Neural progenitor cell (in vitro differentiated cells): ENCODE data around the gene CSTF3. TPM values are rescaled to one million over a fixed set of nuclear protein-coding genes. Genes with fewer than 3 reads are reported as not detected.
A peak's percentile ranks its signal among the peaks of the same experiment; 100 is the strongest.

Experiments used
- DNase-seq: peaks from one replicate; pipeline ENCODE4 v3.0.0-alpha.2; 2016; ENCODE audit warnings: low spot score
- H2AFZ ChIP-seq: fragments of 200-600 bp; sonication (generic); replicated peaks from 2 replicates; pipeline ENCODE4 v1.6.1; 2016; ENCODE audit warnings: antibody characterized with exemption
- H3F3A ChIP-seq: fragments of 200-600 bp; sonication (generic); 2 replicates; pipeline ENCODE4 v1.6.1; 2016; ENCODE audit warnings: antibody characterized with exemption, low read depth
- H3K27ac ChIP-seq: fragments of 200-600 bp; sonication (generic); 2 replicates; pipeline ENCODE4 v1.5.1; 2016; ENCODE audit warnings: mild to moderate bottlenecking
- H3K27me3 ChIP-seq: fragments of 200-600 bp; sonication (generic); 2 replicates; pipeline ENCODE4 v1.6.1; 2016; ENCODE audit warnings: mild to moderate bottlenecking, moderate library complexity
- H3K36me3 ChIP-seq: fragments of 200-600 bp; sonication (generic); 2 replicates; pipeline ENCODE4 v1.5.1; 2016
- H3K4me1 ChIP-seq: fragments of 200-600 bp; sonication (generic); 2 replicates; pipeline ENCODE4 v1.6.1; 2016; ENCODE audit warnings: mixed run types
- H3K4me2 ChIP-seq: fragments of 200-600 bp; sonication (generic); 2 replicates; pipeline ENCODE4 v1.6.1; 2016
- H3K4me3 ChIP-seq: fragments of 200-600 bp; sonication (generic); 2 replicates; pipeline ENCODE4 v1.5.1; 2016
- H3K79me2 ChIP-seq: fragments of 200-600 bp; sonication (generic); 2 replicates; pipeline ENCODE4 v1.6.1; 2016; ENCODE audit warnings: low read depth
- H3K9ac ChIP-seq: fragments of 200-600 bp; sonication (generic); 2 replicates; pipeline ENCODE4 v1.6.1; 2016
- H3K9me3 ChIP-seq: fragments of 200-600 bp; sonication (generic); 2 replicates; pipeline ENCODE4 v1.5.1; 2016; ENCODE audit warnings: low read depth
- H4K20me1 ChIP-seq: fragments of 200-600 bp; sonication (generic); 2 replicates; pipeline ENCODE4 v1.6.1; 2016; ENCODE audit warnings: low read depth
- H3K27ac Mint-ChIP-seq: 3 replicates; pipeline ENCODE4 v1.8.0; 2021; ENCODE audit warnings: mixed read lengths
- H3K27me3 Mint-ChIP-seq: 2 replicates; pipeline ENCODE4 v1.8.0; 2022; ENCODE audit warnings: low read depth, mild to moderate bottlenecking, inconsistent platforms, moderate library complexity, mixed read lengths; ENCODE audit not compliant: insufficient read depth
- H3K36me3 Mint-ChIP-seq: 3 replicates; pipeline ENCODE4 v1.8.0; 2021; ENCODE audit warnings: mixed read lengths
- H3K4me1 Mint-ChIP-seq: 3 replicates; pipeline ENCODE4 v1.8.0; 2021; ENCODE audit warnings: mixed read lengths
- H3K4me3 Mint-ChIP-seq: 3 replicates; pipeline ENCODE4 v1.8.0; 2021; ENCODE audit warnings: mild to moderate bottlenecking, moderate library complexity, mixed read lengths
- H3K9me3 Mint-ChIP-seq: 3 replicates; pipeline ENCODE4 v1.8.0; 2020; ENCODE audit warnings: mixed read lengths
- EZH2 ChIP-seq: fragments of 200-600 bp; sonication (generic); IDR thresholded peaks from 2 replicates; pipeline ENCODE4 v1.6.1; 2017; ENCODE audit warnings: antibody characterized with exemption, mild to moderate bottlenecking, moderate library complexity
- EZH2phosphoT487 ChIP-seq: fragments of 200-600 bp; sonication (generic); IDR thresholded peaks from 2 replicates; pipeline ENCODE4 v1.6.1; 2017; ENCODE audit warnings: antibody characterized with exemption
- total RNA-seq: library from RNA; depleted of rRNA; stranded (reverse); fragments of >200 nt; gene quantifications from 2 replicates; pipeline ENCODE4 v1.2.3, GENCODE V29; 2015; ENCODE audit warnings: low replicate concordance
- TF ChIP-seq, protein P1 (sequence below): fragments of 200-600 bp; sonication (generic); IDR thresholded peaks from 2 replicates; pipeline ENCODE4 v1.5.1; 2017; ENCODE audit warnings: antibody characterized with exemption, mild to moderate bottlenecking

The CSTF3 gene
- total RNA-seq, 1 donor from 2014 or later = 76.6 TPM

DNA sequence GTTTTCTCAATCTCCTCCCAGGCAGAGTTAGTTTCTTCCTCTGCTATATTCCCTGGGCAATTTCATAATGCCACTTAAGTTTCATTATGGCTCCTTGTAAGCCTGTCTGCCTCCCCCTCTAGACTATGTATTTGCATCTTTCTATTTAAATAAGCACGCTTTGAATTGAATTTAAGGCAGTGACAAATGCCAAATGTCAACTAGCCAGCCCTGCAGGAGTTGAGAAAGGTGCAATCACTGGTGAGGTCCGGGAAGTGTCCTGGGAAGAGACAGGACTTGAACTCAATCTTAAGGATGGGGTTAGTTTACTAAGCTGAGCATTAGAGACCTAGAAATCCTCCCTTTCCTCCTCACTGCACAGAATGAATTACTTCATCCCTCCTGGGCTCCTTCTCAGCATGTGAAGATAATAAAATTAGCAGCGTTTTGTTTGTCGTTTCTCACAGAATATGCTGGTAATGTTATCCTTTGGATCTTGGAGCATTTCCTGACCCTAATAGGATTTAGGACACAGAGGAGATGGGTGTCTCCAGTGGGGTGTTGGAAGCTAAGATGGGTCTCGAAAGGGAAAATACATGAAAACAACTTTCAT is 120.3 kb downstream of the CSTF3 start:
- Histone ChIP-seq H3K79me2 (peaks cover 3% of the 10 kb centered on the region), H3K36me3 (no peaks in the 10 kb centered on the region), H3K27ac (no peak overlapping the region), H2AFZ (no peak overlapping the region), H3K9ac (no peak overlapping the region), H3K9me3 (no peaks in the 10 kb centered on the region), H3K4me2 (peak overlapping the region; percentile 93), H3K4me3 (peak overlapping the region; percentile 81), H3K4me1 (peaks cover 13% of the 10 kb centered on the region), H4K20me1 (peaks cover 7% of the 10 kb centered on the region), H3F3A (peaks cover 21% of the 10 kb centered on the region), H3K27me3 (peaks cover 8% of the 10 kb centered on the region)
- peaks cover 15% of the 10 kb centered on the region for H3K4me1 Mint-ChIP-seq
- peak overlapping the region; percentile 93 for H3K4me3 Mint-ChIP-seq
- no peak overlapping the region for H3K27ac Mint-ChIP-seq
- H3K36me3 Mint-ChIP-seq = peaks cover 19% of the 10 kb centered on the region
- H3K9me3 Mint-ChIP-seq = peaks cover 4% of the 10 kb centered on the region
- peaks cover 5% of the 10 kb centered on the region for H3K27me3 Mint-ChIP-seq
- TF ChIP-seq EZH2 = no peak
- TF ChIP-seq, protein P1, sequence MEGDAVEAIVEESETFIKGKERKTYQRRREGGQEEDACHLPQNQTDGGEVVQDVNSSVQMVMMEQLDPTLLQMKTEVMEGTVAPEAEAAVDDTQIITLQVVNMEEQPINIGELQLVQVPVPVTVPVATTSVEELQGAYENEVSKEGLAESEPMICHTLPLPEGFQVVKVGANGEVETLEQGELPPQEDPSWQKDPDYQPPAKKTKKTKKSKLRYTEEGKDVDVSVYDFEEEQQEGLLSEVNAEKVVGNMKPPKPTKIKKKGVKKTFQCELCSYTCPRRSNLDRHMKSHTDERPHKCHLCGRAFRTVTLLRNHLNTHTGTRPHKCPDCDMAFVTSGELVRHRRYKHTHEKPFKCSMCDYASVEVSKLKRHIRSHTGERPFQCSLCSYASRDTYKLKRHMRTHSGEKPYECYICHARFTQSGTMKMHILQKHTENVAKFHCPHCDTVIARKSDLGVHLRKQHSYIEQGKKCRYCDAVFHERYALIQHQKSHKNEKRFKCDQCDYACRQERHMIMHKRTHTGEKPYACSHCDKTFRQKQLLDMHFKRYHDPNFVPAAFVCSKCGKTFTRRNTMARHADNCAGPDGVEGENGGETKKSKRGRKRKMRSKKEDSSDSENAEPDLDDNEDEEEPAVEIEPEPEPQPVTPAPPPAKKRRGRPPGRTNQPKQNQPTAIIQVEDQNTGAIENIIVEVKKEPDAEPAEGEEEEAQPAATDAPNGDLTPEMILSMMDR = no peak
- TF ChIP-seq EZH2phosphoT487 = no peak
- peak; percentile 32 for DNase-seq

- DNase-seq = no peak
- no peaks in the 10 kb centered on the region for H3K9me3 ChIP-seq
- H3K4me2 ChIP-seq = peak overlapping the region; percentile 93
- peaks cover 15% of the 10 kb centered on the region for H3K4me1 Mint-ChIP-seq
- no peak overlapping the region for H3K27ac Mint-ChIP-seq
- H3K4me3 Mint-ChIP-seq = peak overlapping the region; percentile 93
- H3F3A ChIP-seq = peaks cover 21% of the 10 kb centered on the region
- H3K36me3 ChIP-seq = no peaks in the 10 kb centered on the region
- peaks cover 13% of the 10 kb centered on the region for H3K36me3 Mint-ChIP-seq
- H3K27ac ChIP-seq = no peak overlapping the region
- peaks cover 8% of the 10 kb centered on the region for H3K27me3 ChIP-seq
- H3K79me2 ChIP-seq = peaks cover 3% of the 10 kb centered on the region
- no peak for TF ChIP-seq EZH2
- TF ChIP-seq EZH2phosphoT487 = no peak
- TF ChIP-seq, protein P1 = no peak
- H2AFZ ChIP-seq = peak overlapping the region; percentile 97
- H3K27me3 Mint-ChIP-seq = peaks cover 5% of the 10 kb centered on the region
- peaks cover 13% of the 10 kb centered on the region for H3K4me1 ChIP-seq
- peak overlapping the region; percentile 81 for H3K4me3 ChIP-seq
- no peaks in the 10 kb centered on the region for H3K9me3 Mint-ChIP-seq
- peak overlapping the region; percentile 63 for H3K9ac ChIP-seq
- H4K20me1 ChIP-seq = peaks cover 7% of the 10 kb centered on the region
These were observed 121.0 kb downstream of the CSTF3 start for GRCh38 chr11:33040033-33040861.

- peaks cover 3% of the 10 kb centered on the region for H3K79me2 ChIP-seq
- H3K9me3 ChIP-seq = no peaks in the 10 kb centered on the region
- peaks cover 15% of the 10 kb centered on the region for H3K4me1 Mint-ChIP-seq
- peak within 1 kb of the TSS; percentile 97 for H2AFZ ChIP-seq
- H3K9ac ChIP-seq = peak within 1 kb of the TSS; percentile 63
- peaks cover 5% of the 10 kb centered on the region for H3K27me3 Mint-ChIP-seq
- TF ChIP-seq, protein P1 = no peak
- TF ChIP-seq EZH2 (peak; percentile 37), EZH2phosphoT487 (no peak)
- H3K27ac ChIP-seq = peak within 1 kb of the TSS; percentile 95
- H3K4me3 ChIP-seq = peak within 1 kb of the TSS; percentile 81
- H3K4me2 ChIP-seq = peak within 1 kb of the TSS; percentile 93
- peaks cover 13% of the 10 kb centered on the region for H3K4me1 ChIP-seq
- H3K4me3 Mint-ChIP-seq = peak within 1 kb of the TSS; percentile 93
- DNase-seq = peak; percentile 96
- peaks cover 7% of the 10 kb centered on the region for H4K20me1 ChIP-seq
- H3K36me3 ChIP-seq = no peaks in the 10 kb centered on the region
- H3F3A ChIP-seq = peaks cover 21% of the 10 kb centered on the region
- peaks cover 9% of the 10 kb centered on the region for H3K36me3 Mint-ChIP-seq
- H3K9me3 Mint-ChIP-seq = no peaks in the 10 kb centered on the region
- H3K27ac Mint-ChIP-seq = peak within 1 kb of the TSS; percentile 99
- peaks cover 8% of the 10 kb centered on the region for H3K27me3 ChIP-seq
These were observed 121.8 kb downstream of the CSTF3 start, which contains the start of gene TCP11L1 for GRCh38 chr11:33039274-33040032. Gene TCP11L1, plus strand, starts transcription at chr11:33039572. Its CDS starts 4,202 bp downstream, at chr11:33043774.
